Right lobe of liver (tissue), 4 donors: ENCODE results near the gene IL1RAP.

ENCODE experiments used
- POLR2A ChIP-seq: fragments of 450-650 bp; IDR thresholded peaks from one replicate; pipeline ENCODE4 v1.6.1; 2017; ENCODE audit warnings: antibody characterized with exemption, mild to moderate bottlenecking
- TF ChIP-seq, protein P1 (sequence below), 4 donors: fragments of 200-600 bp in 3 of 4; fragments of 450-650 bp in 1 of 4; IDR thresholded peaks; one replicate each; pipeline versions ENCODE4 v1.5.1 to v1.8.0; 2016 to 2022; ENCODE audit warnings: antibody characterized with exemption in 4 of 4, mild to moderate bottlenecking in 2 of 4
- donor health status: DM: no; HTN: no; CAD: no.
- donor health status: DM: no; HTN: no; CAD: no.
- donor health status: DM: no; HTN: yes; CAD: no.

- TF ChIP-seq POLR2A: no peak
- TF ChIP-seq, protein P1, sequence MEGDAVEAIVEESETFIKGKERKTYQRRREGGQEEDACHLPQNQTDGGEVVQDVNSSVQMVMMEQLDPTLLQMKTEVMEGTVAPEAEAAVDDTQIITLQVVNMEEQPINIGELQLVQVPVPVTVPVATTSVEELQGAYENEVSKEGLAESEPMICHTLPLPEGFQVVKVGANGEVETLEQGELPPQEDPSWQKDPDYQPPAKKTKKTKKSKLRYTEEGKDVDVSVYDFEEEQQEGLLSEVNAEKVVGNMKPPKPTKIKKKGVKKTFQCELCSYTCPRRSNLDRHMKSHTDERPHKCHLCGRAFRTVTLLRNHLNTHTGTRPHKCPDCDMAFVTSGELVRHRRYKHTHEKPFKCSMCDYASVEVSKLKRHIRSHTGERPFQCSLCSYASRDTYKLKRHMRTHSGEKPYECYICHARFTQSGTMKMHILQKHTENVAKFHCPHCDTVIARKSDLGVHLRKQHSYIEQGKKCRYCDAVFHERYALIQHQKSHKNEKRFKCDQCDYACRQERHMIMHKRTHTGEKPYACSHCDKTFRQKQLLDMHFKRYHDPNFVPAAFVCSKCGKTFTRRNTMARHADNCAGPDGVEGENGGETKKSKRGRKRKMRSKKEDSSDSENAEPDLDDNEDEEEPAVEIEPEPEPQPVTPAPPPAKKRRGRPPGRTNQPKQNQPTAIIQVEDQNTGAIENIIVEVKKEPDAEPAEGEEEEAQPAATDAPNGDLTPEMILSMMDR (IDR thresholded peaks at IDR 0.05): no peak
These were observed 8.1 kb downstream of the IL1RAP start for GRCh38 chr3:190521998-190522397.
